ENCODE data around the gene KIF18B. TPM values are rescaled to one million over a fixed set of nuclear protein-coding genes. Genes with fewer than 3 reads are reported as not detected.

KIF18B gene
- total RNA-seq, 1 donor: 0.81 TPM

DNA sequence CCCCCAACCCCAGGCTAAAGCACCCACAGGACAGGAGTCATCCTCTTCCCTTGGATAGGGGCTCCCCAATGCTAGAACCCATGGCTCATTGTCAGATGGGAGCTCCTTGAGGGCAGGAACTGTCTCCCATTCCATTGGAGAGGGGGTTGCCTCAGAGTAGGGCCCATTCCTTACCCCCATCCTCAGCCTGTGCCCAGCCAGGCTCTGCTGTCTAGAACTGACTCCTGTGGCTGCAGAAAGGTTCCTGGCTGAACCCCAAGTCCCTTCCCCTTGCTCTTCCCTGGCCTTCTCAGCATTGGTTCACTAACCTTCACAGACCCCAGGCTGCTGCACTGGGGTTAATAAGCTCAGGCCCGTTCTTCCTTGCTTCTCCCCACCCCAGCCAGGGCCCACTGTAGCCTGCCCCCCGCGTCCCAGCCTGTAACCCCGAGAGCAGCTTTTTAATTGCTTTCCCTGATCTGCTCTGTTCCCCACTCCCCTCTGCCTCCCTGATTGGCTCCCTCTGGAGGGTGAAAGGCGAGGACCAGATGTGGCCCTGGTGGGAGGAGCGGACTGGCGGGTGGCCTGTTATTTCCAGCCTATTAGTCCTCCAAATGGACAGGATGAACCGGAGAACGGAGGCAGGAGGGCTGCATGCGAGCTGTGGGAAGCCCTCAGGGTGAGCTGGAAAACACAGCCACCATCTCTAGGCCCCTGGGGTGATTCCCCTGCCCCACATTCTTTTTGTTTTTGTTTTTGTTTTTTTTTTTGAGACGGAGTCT is 26.3 kb downstream of the KIF18B start:
- no peak for DNase-seq (ENCODE audit: low read depth in 2 of 3, low spot score in 2 of 3)

DNA sequence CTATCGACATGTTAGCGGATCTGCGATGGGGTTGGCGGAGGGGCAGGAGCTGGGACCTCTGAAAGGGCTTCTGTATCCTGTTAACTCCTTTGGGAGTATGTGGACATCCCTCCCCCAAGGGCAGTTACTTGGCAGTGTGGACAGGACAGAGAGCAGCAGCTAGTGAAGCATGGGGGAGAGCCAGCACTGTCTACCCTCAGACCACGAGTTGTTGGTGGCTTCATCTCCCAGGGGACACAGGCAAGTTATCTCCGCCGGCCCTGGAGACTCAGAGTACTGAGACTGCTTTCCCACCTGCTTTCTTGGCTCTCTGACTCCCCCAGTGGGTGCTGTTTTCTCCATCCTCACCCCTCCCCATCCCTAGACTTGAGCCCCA is 27.0 kb downstream of the KIF18B start:
- no peak for DNase-seq (ENCODE audit: low read depth in 2 of 3, low spot score in 2 of 3)

DNA sequence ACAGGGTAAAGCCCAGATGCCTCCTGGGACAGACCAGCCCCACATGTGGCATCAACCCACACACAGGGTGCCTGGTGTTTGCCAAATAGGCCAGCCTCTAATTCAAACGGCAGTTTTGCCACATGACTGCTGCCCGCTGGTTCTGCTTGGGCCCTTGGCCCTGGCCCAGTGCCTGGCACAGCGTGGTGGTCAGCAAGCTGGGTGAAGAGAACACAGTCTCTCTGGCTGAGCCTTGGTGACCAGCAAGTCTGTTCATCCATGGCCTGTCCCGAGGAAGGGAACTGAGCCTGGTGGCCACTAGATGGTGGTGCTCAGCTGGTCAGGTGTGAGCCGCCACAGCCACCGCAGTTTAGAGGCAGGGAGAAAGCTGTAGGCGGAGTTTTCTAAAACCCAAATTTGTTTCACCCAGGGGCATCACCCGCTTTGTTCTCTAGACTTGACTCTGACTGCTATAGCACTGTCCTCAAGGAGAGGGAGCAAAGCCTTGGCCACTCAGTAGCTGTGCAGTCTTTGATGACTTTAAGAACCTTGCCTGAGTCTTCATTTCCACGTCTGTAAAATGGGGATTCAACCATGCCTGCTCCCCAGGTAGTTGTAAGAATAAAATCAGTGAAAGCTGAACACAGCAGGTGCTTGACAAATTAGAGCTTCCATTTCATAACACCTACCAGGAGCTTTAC is 27.5 kb downstream of the KIF18B start:
- DNase-seq (ENCODE audit: low read depth in 2 of 3, low spot score in 2 of 3): peak in 2 of 3 donors; percentile 66 to 85

DNA sequence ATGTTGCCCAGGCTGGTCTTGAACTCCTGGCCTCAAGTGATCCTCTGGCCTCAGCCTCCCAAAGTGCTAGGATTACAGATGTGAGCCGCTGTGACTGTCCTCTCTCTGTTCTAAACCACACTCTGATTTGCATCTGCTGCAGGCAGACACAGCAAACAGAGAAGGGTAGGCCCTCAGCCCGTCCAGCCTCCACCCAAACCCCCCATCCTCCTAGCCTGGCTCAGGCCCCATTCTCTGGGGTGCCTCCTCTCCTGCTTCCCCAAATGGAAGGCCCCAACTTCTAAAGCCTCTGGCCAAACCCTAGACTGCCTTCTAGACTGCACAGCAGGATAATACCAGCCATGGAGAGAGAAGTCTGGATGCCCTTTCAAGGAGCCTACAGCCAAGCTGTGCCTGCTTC is 28.2 kb downstream of the KIF18B start:
- DNase-seq (ENCODE audit: low read depth in 2 of 3, low spot score in 2 of 3): no peak

DNA sequence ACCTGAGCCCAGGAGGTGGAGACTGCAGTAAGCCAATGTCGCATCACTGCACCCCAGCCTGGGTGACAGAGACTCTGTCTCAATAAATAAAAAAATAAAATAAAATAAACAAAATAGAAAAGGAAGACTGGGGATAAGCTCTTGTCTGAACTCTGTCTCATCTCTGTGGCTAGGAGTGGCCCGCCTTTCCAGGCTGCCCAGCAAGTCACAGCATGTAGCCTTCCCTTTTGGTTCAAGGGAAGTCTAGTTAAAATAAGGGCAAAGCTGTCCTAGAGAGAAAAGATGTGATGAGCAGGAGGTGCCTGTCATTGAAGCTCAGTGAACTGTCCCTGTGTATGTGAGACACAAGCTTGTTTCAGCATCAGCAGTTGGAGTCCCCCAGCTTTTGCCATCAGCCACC is 29.6 kb downstream of the KIF18B start:
- DNase-seq (ENCODE audit: low read depth in 2 of 3, low spot score in 2 of 3): no peak

DNA sequence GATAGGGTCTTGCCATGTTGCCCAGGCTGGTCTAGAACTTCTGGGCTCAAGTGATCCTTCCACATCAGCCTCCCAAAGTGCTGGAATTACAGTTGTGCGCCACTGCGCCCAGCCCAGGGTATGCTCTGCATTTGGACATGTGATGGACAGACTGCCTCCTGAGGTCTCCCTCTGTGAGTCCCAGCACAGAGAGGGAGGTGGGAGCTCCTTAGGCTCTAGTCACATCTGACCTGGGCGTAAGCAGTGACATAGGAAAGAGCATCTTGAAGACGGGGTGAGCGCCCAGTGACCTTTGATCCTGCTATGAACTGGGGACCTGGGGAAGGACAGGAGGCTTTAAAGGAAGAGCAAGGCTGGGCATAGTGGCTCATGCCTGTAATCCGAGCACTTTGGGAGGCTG is 30.1 kb downstream of the KIF18B start:
- DNase-seq (ENCODE audit: low read depth in 2 of 3, low spot score in 2 of 3): no peak

DNA sequence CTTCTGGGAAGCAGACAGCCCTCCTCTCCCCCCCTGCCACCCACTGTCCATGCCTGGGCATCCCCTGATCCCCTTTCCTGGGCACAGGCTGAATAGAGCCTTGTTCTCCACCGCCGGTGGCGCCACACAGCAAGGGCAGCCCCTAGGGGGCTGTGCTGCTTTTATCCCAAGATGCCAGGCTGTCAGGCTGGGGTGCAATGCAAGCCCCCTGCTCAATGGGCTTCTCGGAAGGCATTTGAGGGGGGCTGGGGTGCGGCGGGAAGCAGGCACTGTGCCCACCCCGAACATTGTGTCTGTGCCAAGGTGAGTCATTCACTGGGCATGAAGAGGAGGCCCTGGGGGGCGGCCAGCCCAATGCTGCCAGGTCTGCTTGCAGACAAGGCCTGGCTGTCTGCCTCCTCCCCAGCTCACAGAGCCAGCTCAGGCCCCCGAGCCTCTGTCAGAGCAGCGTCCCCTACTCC is 30.8 kb downstream of the KIF18B start:
- DNase-seq (ENCODE audit: low read depth in 2 of 3, low spot score in 2 of 3): no peak

DNA sequence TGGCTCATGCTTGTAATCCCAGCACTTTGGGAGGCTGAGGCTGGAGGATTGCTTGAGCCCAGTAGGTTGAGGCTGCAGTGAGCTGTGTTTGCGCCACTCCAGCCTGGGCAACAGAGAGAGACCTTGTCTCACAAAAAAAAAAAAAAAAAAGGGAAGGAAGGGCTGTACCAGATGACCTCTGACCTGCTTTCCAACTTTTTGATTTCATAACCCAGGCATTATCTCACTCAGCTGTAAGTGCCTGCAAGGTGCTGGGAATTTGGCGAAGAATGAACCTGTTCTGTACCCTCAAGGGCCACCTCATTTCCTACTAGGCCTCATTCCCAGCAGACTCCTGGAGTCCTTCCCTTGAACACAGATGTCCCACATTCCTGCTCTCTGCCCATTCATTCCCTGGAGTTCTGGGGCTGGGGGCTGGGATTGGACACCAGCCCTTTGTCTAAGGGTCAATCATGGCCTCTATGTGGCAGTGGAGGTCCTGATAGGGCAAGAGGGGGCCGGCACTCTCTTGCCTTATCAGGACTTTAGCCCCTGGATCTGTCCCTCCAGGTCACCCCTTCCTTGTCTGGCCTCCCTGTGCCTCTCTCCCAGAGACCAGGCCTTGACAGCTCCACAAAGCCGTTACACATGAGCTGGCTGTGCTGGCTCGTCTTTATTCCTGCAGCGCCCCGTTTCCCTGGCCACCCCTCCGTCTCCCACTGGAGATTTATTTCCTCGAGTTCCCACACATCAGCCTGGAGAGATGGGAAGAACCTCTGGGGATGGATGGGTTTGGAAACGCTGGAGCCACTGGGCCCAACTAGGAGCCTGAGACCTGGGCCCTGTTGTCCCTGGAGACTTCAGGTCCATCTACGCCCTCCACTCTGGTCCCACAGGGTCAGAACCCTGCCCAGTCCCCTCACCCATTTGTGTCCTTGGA is 31.5 kb downstream of the KIF18B start:
- DNase-seq (ENCODE audit: low read depth in 2 of 3, low spot score in 2 of 3): no peak

DNA sequence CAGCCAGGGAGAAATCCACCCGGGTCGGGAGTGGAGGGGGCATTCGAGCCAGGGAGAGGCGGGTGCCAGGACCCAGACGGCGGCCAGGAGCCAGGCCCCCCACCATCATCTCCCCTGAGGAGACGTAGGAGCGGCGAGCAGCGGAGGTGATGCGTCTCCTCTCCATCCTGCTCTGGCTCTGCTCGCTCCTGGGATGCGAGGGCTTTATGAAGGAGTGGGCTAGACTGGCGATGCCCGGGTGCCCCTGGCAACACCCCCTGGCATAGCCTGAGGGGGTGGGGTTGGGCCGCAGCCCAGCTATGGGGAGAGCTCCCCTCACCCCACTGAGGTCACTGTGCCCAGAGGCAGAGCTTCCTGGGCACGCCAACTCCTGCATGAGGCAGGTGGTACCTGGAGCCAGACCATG is 32.2 kb downstream of the KIF18B start, which contains the start of gene GFAP:
Gene GFAP, minus strand, starts transcription at position 180 of the 406 bp plus-strand sequence. Its CDS starts 14 bp downstream, at position 166.
- DNase-seq (ENCODE audit: low read depth in 2 of 3, low spot score in 2 of 3): no peak

DNA sequence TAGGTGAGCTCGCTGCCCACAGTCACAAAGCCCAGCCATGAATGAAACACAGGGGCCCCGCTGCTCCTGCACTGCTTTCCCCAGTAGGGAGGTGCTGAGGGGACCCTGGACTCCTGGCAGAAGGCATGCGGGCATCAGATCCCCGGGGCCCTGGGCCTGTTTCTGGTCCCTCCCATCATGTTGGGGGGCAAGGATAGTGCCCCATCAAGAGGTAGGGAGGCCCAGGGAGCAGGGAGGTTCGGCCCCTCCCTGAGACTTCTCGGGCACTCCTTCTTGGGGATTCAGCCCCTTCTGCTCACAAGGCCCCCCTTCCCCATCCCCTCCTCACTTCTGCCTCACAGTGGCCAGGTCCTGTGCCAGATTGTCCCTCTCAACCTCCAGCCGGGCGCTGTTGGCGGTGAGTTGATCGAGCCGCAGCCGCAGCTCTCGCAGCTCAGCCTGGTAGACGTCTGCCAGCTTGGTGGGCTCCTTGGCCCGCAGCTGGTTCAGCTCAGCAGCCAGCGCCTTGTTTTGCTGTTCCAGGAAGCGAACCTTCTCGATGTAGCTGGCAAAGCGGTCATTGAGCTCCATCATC is 32.8 kb downstream of the KIF18B start:
- no peak for DNase-seq (ENCODE audit: low read depth in 2 of 3, low spot score in 2 of 3)

DNA sequence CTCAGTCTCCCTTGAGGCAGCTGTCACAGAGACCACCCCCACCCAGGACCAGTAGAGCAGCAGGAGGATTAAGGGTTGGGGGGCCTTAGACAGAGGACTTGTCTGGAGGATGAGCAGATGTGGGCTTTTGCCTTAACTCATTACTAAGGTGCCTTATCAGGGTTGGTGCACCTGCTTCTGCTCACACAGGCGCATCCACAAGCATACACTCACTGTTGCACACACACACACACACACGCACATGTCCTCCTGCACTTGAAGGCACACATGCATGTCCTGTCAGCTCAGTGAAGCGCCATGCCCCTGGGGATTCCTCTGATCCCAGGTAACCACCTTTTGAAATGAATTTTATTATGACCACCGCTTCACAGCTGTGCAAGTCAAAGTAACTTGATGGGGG is 33.4 kb downstream of the KIF18B start:
- no peak for DNase-seq (ENCODE audit: low read depth in 2 of 3, low spot score in 2 of 3)

DNA sequence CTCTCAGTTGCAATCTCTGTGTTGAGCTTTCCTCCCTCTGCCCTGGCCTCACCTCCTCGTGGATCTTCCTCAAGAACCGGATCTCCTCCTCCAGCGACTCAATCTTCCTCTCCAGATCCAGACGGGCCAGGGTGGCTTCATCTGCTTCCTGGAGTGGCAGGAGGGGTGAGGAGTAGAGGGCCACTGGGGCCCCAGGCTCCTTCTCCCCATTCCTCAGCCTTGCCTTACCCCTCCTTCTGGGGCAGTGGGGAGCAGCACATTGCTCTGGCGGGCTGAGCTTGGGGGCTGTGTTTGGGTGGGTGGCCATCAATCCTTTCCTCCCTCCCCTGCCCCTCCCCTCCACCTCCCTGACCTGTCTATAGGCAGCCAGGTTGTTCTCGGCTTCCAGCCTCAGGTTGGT is 33.9 kb downstream of the KIF18B start:
- no peak for DNase-seq (ENCODE audit: low read depth in 2 of 3, low spot score in 2 of 3)

DNA sequence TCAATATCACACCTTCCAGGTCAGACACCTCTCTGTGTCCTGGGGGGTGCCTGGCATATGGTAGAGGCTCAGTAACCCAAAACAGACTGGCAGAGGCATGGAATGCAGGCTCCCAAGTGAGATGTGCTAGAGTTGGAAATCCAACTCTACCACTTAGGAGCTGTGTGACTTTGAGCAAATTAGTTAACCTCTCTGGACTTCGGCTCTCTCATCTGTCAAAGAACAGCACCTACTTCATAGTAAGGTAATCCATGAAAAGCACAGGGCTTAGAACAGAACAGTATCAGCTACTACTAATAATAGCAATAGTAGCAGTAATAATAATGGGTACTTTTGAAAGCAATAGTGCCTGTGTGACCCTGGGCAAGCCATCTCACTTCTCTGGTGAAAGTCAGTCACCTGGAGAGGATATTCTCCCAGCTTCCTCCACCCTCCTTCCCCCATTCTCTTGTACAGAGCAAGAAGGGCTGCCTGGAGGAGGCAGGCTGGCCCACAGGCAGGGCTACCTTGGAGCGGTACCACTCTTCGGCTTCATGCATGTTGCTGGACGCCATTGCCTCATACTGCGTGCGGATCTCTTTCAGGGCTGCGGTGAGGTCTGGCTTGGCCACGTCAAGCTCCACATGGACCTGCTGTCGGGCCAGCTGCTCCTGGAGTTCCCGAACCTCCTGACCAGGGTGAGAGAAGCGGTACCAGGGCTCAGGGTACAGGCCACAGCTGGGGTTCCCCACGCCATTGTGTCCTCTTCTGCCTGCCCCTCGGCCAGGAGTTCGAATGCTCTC is 34.6 kb downstream of the KIF18B start:
- DNase-seq (ENCODE audit: low read depth in 2 of 3, low spot score in 2 of 3): no peak

DNA sequence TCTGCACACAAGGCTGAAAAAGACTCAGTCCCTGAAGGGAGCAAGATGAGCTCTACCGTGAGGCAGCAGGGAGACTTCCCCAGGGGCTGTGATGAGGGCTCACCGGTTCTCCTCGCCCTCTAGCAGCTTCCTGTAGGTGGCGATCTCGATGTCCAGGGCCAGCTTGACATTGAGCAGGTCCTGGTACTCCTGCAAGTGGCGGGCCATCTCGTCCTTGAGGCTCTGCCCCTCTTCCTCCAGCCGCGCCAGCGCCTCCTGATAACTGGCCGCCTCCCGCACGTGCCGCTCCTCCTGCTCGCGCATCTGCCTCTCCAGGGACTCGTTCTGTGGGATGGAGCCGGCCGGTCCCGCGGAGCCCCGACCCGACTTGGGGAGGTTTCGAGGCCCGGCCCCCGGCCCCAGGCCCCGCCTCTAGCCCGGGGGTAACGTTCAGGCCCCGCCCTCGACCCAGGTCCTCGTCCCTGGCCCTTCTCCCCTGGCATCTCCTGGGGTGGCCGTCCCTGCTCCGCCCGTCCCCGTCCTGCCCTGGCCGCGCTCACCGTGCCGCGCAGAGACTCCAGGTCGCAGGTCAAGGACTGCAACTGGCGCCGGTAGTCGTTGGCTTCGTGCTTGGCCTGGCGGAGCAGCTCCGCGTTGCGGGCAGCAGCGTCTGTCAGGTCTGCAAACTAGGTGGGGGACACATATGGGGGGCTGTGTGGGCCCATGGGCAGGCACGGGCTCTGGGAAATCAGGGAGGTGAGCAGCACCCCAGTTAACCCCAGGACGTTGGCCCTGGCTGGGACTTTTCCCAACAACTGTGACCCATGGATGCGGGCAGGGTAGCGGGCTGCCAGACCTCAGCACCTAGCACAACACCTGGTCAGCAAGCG is 36.2 kb downstream of the KIF18B start:
- DNase-seq (ENCODE audit: low read depth in 2 of 3, low spot score in 2 of 3): peak in 2 of 3 donors; percentile 46 to 62

DNA sequence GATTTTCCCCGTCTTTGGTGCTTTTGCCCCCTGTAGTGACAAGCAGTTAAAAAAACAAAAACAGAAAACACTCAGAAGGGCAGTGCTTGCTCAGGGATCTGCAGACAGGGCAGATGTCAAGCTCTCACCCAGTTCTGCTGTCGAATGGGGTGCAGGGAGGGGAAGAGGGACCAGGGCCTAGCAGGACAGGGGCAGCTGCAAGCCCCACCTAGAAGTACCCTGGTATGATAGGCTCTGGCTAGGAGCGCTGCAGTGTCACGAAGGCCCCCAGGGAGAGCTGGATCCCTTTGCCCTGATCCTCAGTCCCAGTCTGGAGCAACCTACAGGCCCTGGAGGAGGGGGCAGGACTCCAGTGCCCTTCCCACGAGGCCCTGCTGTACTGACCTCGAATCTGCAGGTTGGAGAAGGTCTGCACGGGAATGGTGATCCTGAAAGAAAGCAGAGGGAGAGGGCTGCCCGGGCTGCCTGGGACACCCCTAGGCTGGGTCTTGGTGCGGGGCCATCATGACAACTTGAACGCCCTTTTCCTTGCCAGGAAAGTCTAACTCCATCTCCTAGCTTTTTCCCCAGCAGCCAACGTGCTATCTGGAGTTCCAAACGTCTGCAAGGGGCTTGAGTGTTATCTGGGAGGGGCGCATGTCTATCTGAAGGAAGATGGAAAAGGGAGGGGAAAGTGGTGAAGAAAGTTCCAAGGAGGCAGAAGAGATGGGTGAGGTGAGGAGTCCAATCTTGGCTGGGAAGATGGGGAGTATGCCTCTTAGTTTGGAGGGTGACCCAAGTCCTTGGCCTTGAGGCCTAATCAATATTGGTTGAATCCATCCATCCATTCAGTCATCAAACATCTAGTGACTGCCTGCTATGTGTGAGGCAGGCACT is 37.1 kb downstream of the KIF18B start:
- no peak for DNase-seq (ENCODE audit: low read depth in 2 of 3, low spot score in 2 of 3)

DNA sequence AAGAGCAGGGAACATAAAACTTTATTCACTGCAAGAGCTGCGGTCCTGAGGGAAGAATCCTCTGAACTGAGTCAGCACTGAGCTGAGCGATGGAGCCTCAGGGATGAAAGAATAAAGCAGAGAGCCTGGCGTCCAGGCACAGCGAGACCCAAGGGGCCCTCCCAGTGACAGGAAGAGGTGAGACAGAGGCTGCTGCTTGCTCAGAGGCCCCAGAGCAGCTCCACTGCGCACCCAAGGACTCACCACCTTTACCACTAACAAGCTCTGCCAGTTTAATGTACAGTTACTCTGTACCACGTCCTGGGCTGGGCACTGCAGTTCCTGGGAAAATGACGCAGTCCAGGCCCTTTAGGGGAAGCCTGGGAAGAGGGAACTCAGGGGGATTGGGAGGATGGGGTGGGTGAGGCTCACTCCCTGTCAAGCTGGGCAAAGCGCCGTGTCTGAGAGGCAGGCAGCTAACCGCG is 37.9 kb downstream of the KIF18B start:
- no peak for DNase-seq (ENCODE audit: low read depth in 2 of 3, low spot score in 2 of 3)

DNA sequence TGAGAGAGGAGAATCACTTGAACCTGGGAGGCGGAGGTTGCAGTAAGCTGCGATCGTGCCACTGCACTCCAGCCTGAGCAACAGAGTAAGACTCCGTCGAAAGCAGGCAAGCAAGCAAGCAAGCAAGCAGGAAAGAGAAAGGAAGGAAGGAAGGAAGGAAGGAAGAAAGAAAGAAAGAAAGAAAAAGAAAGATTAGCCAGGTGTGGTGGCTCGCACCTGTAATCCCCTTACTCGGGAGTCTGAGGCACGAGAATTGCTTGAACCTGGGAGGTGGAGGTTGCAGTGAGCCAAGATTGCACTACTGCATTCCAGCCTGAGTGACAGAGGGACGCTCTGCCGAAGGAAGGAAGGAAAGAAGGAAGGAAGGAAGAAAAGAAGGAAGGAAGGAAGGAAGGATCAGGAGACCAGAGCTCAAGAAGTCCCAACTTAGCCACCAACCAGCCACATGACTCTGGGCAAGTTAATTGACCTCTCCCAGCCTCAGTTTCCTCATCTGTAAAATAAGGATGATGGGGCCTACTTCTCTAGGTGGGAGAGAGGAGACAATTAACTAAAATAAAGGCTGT is 38.7 kb downstream of the KIF18B start:
- DNase-seq (ENCODE audit: low read depth in 2 of 3, low spot score in 2 of 3): no peak
